ENCODE data around the gene EFCAB6. TPM values are rescaled to one million over a fixed set of nuclear protein-coding genes. Genes with fewer than 3 reads are reported as not detected.

The EFCAB6 gene
- total RNA-seq, 1 experiment from 2014 or later = 2.5 TPM

DNA sequence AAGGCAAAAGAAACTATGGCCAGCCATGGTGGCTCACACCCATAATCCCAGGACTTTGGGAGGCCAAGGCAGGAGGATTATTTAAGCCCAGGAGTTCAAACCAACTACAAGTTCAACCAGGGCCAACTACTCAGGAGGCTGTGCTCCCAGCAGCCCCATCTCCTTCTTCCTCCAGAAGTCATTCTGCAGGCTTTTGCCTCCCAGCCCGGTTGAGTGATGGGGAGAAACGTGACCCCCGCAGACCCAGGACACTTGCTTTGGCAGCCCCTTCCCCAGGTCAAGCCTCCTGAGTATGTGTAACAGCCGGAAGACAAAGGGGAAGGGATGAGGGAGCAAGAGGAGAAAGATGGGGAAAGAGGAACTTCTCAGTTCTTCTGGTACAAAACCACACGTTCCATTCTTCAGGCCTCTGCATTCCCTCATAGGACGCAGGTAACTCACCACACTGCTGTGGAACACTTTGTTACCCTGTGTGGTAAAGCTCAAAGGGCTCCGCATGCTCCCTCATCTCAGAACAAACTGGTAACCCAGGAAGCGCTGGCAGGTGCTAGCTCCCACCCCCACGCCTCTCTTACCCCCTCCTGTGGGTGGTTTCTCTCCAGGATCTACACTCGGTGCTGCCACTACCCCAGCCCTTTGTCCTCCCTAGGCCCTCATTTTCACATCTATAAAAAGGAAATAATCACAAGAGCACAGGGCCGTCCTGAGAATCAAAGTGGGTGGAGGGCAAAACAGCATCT is 46.2 kb upstream of the EFCAB6 start:
- H3F3A ChIP-seq (ENCODE audit: insufficient read depth, low read depth) = no peaks in the 10 kb centered on the region
- no peaks in the 10 kb centered on the region; the same call in 1 of the 2 replicates for H3K4me1 ChIP-seq (replicated peaks; ENCODE audit: insufficient read depth)
- BruUV-seq (replicated peaks) = no TSS peak
- no peak overlapping the region for H3K4me3 ChIP-seq
- DNase-seq = no peak
- H3K9me3 ChIP-seq (ENCODE audit: insufficient read depth, low read depth) = no peaks in the 10 kb centered on the region
- H3K27me3 ChIP-seq (ENCODE audit: insufficient read depth, low read depth) = peaks cover 57% of the 10 kb centered on the region
- H3K27ac ChIP-seq = no peak overlapping the region
- intact Hi-C loops (cut with micrococcal nuclease; ENCODE audit: unreplicated experiment) = no loop called here
- ChIA-PET CTCF (no interaction called here), POLR2A (ENCODE audit: unreplicated experiment) (no interaction called here)
- no peak for TF ChIP-seq CTCF (conservative IDR thresholded peaks at IDR 0.05)
- TF ChIP-seq EZH2 (IDR thresholded peaks at IDR 0.05; ENCODE audit: low read depth) = no peak
- H3K36me3 ChIP-seq (ENCODE audit: low read depth) = no peaks in the 10 kb centered on the region
- no peak overlapping the region for H2AFZ ChIP-seq
- no peak overlapping the region for H3K4me2 ChIP-seq
- no peaks in the 10 kb centered on the region for H3K79me2 ChIP-seq (ENCODE audit: low read depth)
- H3K9me2 ChIP-seq (ENCODE audit: insufficient read depth) = no peaks in the 10 kb centered on the region
- no peaks in the 10 kb centered on the region for H4K20me1 ChIP-seq (ENCODE audit: insufficient read depth)

DNA sequence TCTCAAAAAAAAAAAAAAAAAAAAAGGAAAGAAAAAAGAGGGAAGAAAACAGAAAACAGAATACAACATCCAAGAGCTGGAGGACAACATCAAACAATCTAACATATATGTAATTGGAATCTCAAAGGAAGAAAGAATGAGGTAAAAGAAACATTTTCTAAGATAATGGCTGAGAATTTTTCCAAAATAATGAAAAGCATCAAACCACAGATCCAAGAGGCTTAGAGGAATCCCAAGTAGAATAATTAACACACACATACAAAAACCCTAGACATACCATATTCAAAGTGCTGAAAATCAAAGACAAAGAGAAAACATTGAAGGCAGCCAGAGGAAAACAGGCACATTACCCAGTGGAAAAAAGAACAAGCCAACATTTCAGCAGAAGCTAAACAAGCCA is 45.3 kb upstream of the EFCAB6 start:
- intact Hi-C loops (cut with micrococcal nuclease; ENCODE audit: unreplicated experiment) = no loop called here
- no TSS peak for BruUV-seq (replicated peaks)
- Histone ChIP-seq H3K27ac (no peak overlapping the region), H3K27me3 (ENCODE audit: insufficient read depth, low read depth) (peaks cover 56% of the 10 kb centered on the region), H3F3A (ENCODE audit: insufficient read depth, low read depth) (no peaks in the 10 kb centered on the region), H3K4me3 (no peak overlapping the region), H2AFZ (no peak overlapping the region), H4K20me1 (ENCODE audit: insufficient read depth) (no peaks in the 10 kb centered on the region), H3K4me2 (no peak overlapping the region), H3K79me2 (ENCODE audit: low read depth) (no peaks in the 10 kb centered on the region), H3K9me3 (ENCODE audit: insufficient read depth, low read depth) (no peaks in the 10 kb centered on the region), H3K4me1 (replicated peaks; ENCODE audit: insufficient read depth) (no peaks in the 10 kb centered on the region), H3K9me2 (ENCODE audit: insufficient read depth) (no peaks in the 10 kb centered on the region), H3K36me3 (ENCODE audit: low read depth) (no peaks in the 10 kb centered on the region)
- no peak for DNase-seq
- ChIA-PET POLR2A (ENCODE audit: unreplicated experiment) (no interaction called here), CTCF (no interaction called here)
- TF ChIP-seq CTCF (conservative IDR thresholded peaks at IDR 0.05) (no peak), EZH2 (IDR thresholded peaks at IDR 0.05; ENCODE audit: low read depth) (no peak)

- no TSS peak for BruUV-seq (replicated peaks)
- H3K27ac ChIP-seq = no peak overlapping the region
- H3K9me2 ChIP-seq (ENCODE audit: insufficient read depth) = no peaks in the 10 kb centered on the region
- H3K79me2 ChIP-seq (ENCODE audit: low read depth) = no peaks in the 10 kb centered on the region
- no peaks in the 10 kb centered on the region for H3K36me3 ChIP-seq (ENCODE audit: low read depth)
- no peak overlapping the region for H3K4me2 ChIP-seq
- CTCF ChIA-PET = no interaction called here
- no peaks in the 10 kb centered on the region for H4K20me1 ChIP-seq (ENCODE audit: insufficient read depth)
- H3K27me3 ChIP-seq (ENCODE audit: insufficient read depth, low read depth) = peaks cover 63% of the 10 kb centered on the region
- H3K9me3 ChIP-seq (ENCODE audit: insufficient read depth, low read depth) = no peaks in the 10 kb centered on the region
- POLR2A ChIA-PET (ENCODE audit: unreplicated experiment) = no interaction called here
- TF ChIP-seq EZH2 (IDR thresholded peaks at IDR 0.05; ENCODE audit: low read depth) = no peak
- TF ChIP-seq CTCF (conservative IDR thresholded peaks at IDR 0.05) = no peak
- no peaks in the 10 kb centered on the region for H3F3A ChIP-seq (ENCODE audit: insufficient read depth, low read depth)
- intact Hi-C loops (cut with micrococcal nuclease; ENCODE audit: unreplicated experiment) = no loop called here
- no peak overlapping the region for H3K4me3 ChIP-seq
- H2AFZ ChIP-seq = no peak overlapping the region
- no peak for DNase-seq
- no peaks in the 10 kb centered on the region for H3K4me1 ChIP-seq (replicated peaks; ENCODE audit: insufficient read depth)
Measured at GRCh38 chr22:43855431-43855830, 43.3 kb upstream of the EFCAB6 start.

Data from PC-9 (cell line).